HL-60 (cell line): Measurements from ENCODE around the gene UBE2K.

ENCODE experiments used
- CTCF ChIP-seq: IDR thresholded peaks from one replicate; pipeline ENCODE4 v1.5.1; 2011; ENCODE audit warnings: low read length, control low read depth, inconsistent platforms; ENCODE audit not compliant: insufficient read depth
- GABPA ChIP-seq: IDR thresholded peaks from 2 replicates; pipeline ENCODE4 v1.6.1; 2012; ENCODE audit warnings: low read depth
- POLR2AphosphoS5 ChIP-seq: IDR thresholded peaks from 2 replicates; pipeline ENCODE4 v1.6.1; 2012; ENCODE audit warnings: low read depth
- REST ChIP-seq: IDR thresholded peaks from 2 replicates; pipeline ENCODE4 v1.6.1; 2012; ENCODE audit warnings: low read depth; ENCODE audit not compliant: insufficient replicate concordance

DNA sequence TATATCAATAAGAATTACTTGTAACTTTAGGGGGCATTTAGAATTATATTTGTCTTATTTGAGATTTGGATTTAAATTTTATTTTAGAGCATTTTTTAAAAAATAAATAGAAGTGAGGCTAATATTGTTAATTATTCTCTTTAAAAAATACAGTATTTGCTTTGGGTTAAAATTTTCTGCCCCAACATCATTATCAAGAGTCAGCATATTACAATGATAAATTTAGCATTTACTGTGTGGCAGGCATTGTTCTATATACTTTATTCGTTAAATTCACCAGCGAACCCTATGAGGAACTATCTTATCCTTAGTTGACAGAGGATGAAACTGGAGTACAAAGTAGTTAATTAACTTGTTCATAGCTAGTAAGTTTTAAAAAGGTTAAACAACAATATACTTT, 34.0 kb downstream of the UBE2K start:
- TF ChIP-seq CTCF (no peak), REST (no peak), POLR2AphosphoS5 (no peak), GABPA (no peak)
